OCI-LY1 (cell line): Measurements from ENCODE around the gene SV2B.

ENCODE experiments used
- H2AFZ ChIP-seq: fragments of 200-600 bp; sonication (generic), shearing (Covaris generic); 2 replicates; pipeline ENCODE4 v1.6.0; 2014; ENCODE audit warnings: antibody characterized with exemption, mild to moderate bottlenecking, low read length
- H3F3A ChIP-seq: fragments of 200-600 bp; sonication (generic), shearing (Covaris generic); 2 replicates; pipeline ENCODE4 v1.6.0; 2014; ENCODE audit warnings: mild to moderate bottlenecking, antibody characterized with exemption, low read length, moderate library complexity; ENCODE audit not compliant: insufficient read depth
- H3K27ac ChIP-seq: fragments of 200-600 bp; sonication (generic); 2 replicates; pipeline ENCODE4 v1.5.1; 2014; ENCODE audit warnings: low read length, mixed run types, mild to moderate bottlenecking, low read depth; ENCODE audit not compliant: poor library complexity, severe bottlenecking
- H3K27me3 ChIP-seq: fragments of 200-600 bp; sonication (generic); 2 replicates; pipeline ENCODE4 v1.6.0; 2014; ENCODE audit warnings: antibody characterized with exemption, mild to moderate bottlenecking, low read length, moderate library complexity; ENCODE audit not compliant: insufficient read depth
- H3K36me3 ChIP-seq: fragments of 200-600 bp; sonication (generic); 2 replicates; pipeline ENCODE4 v1.6.1; 2014; ENCODE audit warnings: mild to moderate bottlenecking, antibody characterized with exemption, low read length, moderate library complexity, mixed read lengths; ENCODE audit not compliant: insufficient read depth
- H3K4me1 ChIP-seq: fragments of 200-600 bp; sonication (generic); 2 replicates; pipeline ENCODE4 v1.5.1; 2014; ENCODE audit warnings: mild to moderate bottlenecking, low read length, moderate library complexity; ENCODE audit not compliant: insufficient read depth, severe bottlenecking
- H3K4me2 ChIP-seq: fragments of 200-600 bp; sonication (generic), shearing (Covaris generic); 2 replicates; pipeline ENCODE4 v1.6.1; 2014; ENCODE audit warnings: low read length
- H3K4me3 ChIP-seq: fragments of 200-600 bp; sonication (generic); 2 replicates; pipeline ENCODE4 v1.5.1; 2014; ENCODE audit warnings: low read length, low read depth, mild to moderate bottlenecking, mixed read lengths; ENCODE audit not compliant: poor library complexity, severe bottlenecking
- H3K79me2 ChIP-seq: fragments of 200-600 bp; shearing (Covaris generic); 2 replicates; pipeline ENCODE4 v1.6.1; 2016; ENCODE audit warnings: mixed run types, low read length, mixed read lengths; ENCODE audit not compliant: insufficient read depth
- H3K9ac ChIP-seq: fragments of 200-600 bp; sonication (generic), shearing (Covaris generic); 2 replicates; pipeline ENCODE4 v1.6.1; 2014; ENCODE audit warnings: mild to moderate bottlenecking, low read length, mixed read lengths
- H3K9me2 ChIP-seq: fragments of 200-600 bp; sonication (generic), shearing (Covaris generic); 2 replicates; pipeline ENCODE4 v1.6.1; 2014; ENCODE audit warnings: low read depth, mild to moderate bottlenecking, low read length, mixed read lengths
- H3K9me3 ChIP-seq: fragments of 200-600 bp; shearing (Covaris generic); 2 replicates; pipeline ENCODE4 v1.6.1; 2014; ENCODE audit warnings: low read length, mixed read lengths
- H4K20me1 ChIP-seq: fragments of 200-600 bp; sonication (generic), shearing (Covaris generic); 2 replicates; pipeline ENCODE4 v1.6.0; 2016; ENCODE audit warnings: mild to moderate bottlenecking, low read length; ENCODE audit not compliant: insufficient read depth
- EZH2 ChIP-seq: fragments of 200-600 bp; sonication (generic), shearing (Covaris generic); IDR thresholded peaks from 2 replicates; pipeline ENCODE4 v1.8.0; 2017; ENCODE audit warnings: borderline replicate concordance, mixed run types, mild to moderate bottlenecking, antibody characterized with exemption, low read length, moderate library complexity, mixed read lengths
- TF ChIP-seq, protein P1 (sequence below): fragments of 200-600 bp; sonication (generic), shearing (Covaris generic); IDR thresholded peaks from 2 replicates; pipeline ENCODE4 v1.5.1; 2017; ENCODE audit warnings: mild to moderate bottlenecking, antibody characterized with exemption, low read length, moderate library complexity, mixed read lengths

SV2B gene

DNA sequence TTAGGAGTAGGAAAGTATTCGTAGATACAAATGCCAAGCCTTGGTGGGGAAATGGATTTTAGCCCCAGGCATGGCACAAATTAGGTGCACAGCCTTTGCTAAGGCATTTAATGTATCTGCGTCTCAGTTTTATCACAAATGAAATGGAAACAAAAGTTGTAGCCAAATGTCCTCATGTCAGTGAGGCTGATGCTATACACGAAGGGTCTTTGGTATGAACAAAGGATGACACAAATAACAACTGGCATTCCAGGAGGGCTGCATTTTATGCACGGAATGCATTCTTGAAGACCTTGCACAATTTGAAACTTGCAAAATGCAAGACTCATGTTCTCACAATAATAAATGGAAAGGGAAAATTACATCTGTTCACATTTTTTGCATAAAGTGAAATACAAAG is 181.9 kb downstream of the SV2B start:
- Histone ChIP-seq H3K27ac (no peak overlapping the region), H3K27me3 (no peaks in the 10 kb centered on the region), H3F3A (no peaks in the 10 kb centered on the region), H3K4me2 (no peak overlapping the region), H3K79me2 (no peaks in the 10 kb centered on the region), H3K9ac (no peak overlapping the region), H3K36me3 (no peaks in the 10 kb centered on the region), H2AFZ (no peak overlapping the region), H3K9me2 (no peaks in the 10 kb centered on the region), H4K20me1 (no peaks in the 10 kb centered on the region), H3K4me3 (no peak overlapping the region), H3K4me1 (no peaks in the 10 kb centered on the region), H3K9me3 (no peaks in the 10 kb centered on the region)
- TF ChIP-seq, protein P1, sequence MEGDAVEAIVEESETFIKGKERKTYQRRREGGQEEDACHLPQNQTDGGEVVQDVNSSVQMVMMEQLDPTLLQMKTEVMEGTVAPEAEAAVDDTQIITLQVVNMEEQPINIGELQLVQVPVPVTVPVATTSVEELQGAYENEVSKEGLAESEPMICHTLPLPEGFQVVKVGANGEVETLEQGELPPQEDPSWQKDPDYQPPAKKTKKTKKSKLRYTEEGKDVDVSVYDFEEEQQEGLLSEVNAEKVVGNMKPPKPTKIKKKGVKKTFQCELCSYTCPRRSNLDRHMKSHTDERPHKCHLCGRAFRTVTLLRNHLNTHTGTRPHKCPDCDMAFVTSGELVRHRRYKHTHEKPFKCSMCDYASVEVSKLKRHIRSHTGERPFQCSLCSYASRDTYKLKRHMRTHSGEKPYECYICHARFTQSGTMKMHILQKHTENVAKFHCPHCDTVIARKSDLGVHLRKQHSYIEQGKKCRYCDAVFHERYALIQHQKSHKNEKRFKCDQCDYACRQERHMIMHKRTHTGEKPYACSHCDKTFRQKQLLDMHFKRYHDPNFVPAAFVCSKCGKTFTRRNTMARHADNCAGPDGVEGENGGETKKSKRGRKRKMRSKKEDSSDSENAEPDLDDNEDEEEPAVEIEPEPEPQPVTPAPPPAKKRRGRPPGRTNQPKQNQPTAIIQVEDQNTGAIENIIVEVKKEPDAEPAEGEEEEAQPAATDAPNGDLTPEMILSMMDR, result no peak
- TF ChIP-seq EZH2, result no peak

DNA sequence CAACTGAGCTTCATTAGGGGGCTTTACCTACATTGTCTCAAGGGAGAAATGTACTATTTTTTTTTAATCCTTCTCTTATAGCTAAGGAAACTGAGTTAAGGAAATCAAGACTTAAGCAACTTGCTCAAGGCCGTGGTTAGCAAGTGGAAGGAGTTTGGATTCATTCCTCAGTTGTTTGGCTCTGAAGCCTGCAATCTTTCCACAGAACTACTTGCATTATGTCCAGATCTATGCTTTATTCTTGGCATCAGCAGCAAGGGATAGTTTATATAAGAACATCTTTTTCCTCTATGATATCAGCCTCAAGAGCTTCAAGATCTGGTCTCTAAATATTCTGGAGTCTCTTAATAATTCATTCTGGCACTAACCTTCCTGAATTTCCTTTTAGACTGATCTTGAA is 182.4 kb downstream of the SV2B start:
- no peaks in the 10 kb centered on the region for H3K36me3 ChIP-seq
- no peak for TF ChIP-seq EZH2
- no peaks in the 10 kb centered on the region for H3F3A ChIP-seq
- no peaks in the 10 kb centered on the region for H3K9me3 ChIP-seq
- no peaks in the 10 kb centered on the region for H3K9me2 ChIP-seq
- H3K4me3 ChIP-seq, result no peak overlapping the region
- H3K4me2 ChIP-seq, result no peak overlapping the region
- H3K79me2 ChIP-seq, result no peaks in the 10 kb centered on the region
- H2AFZ ChIP-seq, result no peak overlapping the region
- H3K27ac ChIP-seq, result no peak overlapping the region
- H3K4me1 ChIP-seq, result no peaks in the 10 kb centered on the region
- no peaks in the 10 kb centered on the region for H3K27me3 ChIP-seq
- no peak overlapping the region for H3K9ac ChIP-seq
- H4K20me1 ChIP-seq, result no peaks in the 10 kb centered on the region

DNA sequence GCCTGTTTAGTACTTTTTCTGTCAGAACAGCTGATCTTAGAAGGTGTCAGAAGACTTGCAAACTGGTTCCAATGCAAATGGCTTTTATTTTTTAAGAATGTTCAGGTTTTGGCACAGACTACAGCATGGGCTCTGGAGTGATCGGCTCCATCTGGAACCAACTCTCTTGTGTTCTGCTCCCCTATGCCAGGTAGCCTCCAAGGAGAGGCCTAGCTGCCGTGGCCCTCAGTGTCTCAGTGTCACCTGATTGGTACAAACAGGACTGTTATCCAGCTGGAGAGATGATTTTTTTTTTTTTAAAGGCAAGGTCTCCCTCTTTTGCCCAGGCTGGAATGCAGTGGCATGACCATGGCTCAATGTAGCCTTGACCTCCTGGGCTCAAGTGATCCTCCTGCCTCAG is 183.1 kb downstream of the SV2B start:
- no peaks in the 10 kb centered on the region for H3K27me3 ChIP-seq
- H3F3A ChIP-seq, result no peaks in the 10 kb centered on the region
- no peaks in the 10 kb centered on the region for H3K36me3 ChIP-seq
- H3K4me3 ChIP-seq, result no peak overlapping the region
- H3K9me3 ChIP-seq, result no peaks in the 10 kb centered on the region
- H3K4me2 ChIP-seq, result no peak overlapping the region
- no peak overlapping the region for H2AFZ ChIP-seq
- no peaks in the 10 kb centered on the region for H3K4me1 ChIP-seq
- TF ChIP-seq EZH2, result no peak
- TF ChIP-seq, protein P1, result no peak
- no peak overlapping the region for H3K27ac ChIP-seq
- no peaks in the 10 kb centered on the region for H3K9me2 ChIP-seq
- no peaks in the 10 kb centered on the region for H4K20me1 ChIP-seq
- no peaks in the 10 kb centered on the region for H3K79me2 ChIP-seq
- no peak overlapping the region for H3K9ac ChIP-seq

DNA sequence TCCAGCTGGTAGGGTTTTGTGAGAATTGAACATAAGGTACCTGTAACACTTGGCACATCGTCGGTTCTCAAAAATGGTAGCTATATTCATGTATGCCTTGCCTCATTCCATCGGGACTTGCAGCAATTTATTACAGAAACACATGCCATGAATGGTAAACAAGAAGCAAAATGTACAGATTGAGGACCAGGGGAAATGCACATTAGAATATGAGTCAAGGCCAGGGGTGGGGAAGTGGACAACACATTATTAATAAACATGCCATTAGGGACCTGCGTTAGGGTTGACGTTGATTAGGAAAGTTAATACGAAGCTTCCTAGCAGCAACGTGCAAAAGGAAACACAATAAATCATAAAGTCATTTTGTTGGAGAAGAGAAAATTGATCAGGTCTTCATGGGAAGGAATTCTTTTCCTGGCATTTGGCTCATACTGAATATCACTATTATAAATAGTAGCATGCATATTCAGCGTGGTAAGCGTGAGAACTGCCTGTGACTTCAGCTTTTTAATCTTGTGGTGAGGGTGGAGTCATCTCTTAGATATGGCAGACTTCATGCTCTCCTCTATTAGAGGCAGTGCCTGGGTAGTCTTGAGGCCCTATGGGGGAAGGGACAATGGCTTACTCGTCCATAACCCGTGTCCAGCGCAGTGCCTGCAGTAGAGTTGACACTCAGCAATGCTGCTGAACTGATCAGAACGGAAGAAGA is 184.9 kb downstream of the SV2B start:
- TF ChIP-seq EZH2, result no peak
- TF ChIP-seq, protein P1, result no peak
- Histone ChIP-seq H3K4me3 (no peak overlapping the region), H3K27me3 (no peaks in the 10 kb centered on the region), H4K20me1 (no peaks in the 10 kb centered on the region), H3F3A (no peaks in the 10 kb centered on the region), H2AFZ (no peak overlapping the region), H3K4me1 (no peaks in the 10 kb centered on the region), H3K36me3 (no peaks in the 10 kb centered on the region), H3K9me2 (no peaks in the 10 kb centered on the region), H3K9ac (no peak overlapping the region), H3K9me3 (no peaks in the 10 kb centered on the region), H3K4me2 (no peak overlapping the region), H3K79me2 (no peaks in the 10 kb centered on the region), H3K27ac (no peak overlapping the region)
